Retinal pigment epithelial cell (primary cell): Measurements from ENCODE around the gene CPT1C.

Experiments
- DNase-seq: peaks from one replicate; pipeline ENCODE4 v3.0.0-alpha.2; 2010; ENCODE audit warnings: low read depth
- H3K4me3 ChIP-seq: 2 replicates; pipeline ENCODE4 v1.5.1; 2011; ENCODE audit warnings: mild to moderate bottlenecking, low read length, control low read depth, moderate library complexity
- TF ChIP-seq, protein P1 (sequence below): conservative IDR thresholded peaks from 2 replicates; pipeline ENCODE4 v1.5.1; 2011; ENCODE audit warnings: low read depth, low read length, control low read depth, inconsistent platforms

CPT1C gene

DNA sequence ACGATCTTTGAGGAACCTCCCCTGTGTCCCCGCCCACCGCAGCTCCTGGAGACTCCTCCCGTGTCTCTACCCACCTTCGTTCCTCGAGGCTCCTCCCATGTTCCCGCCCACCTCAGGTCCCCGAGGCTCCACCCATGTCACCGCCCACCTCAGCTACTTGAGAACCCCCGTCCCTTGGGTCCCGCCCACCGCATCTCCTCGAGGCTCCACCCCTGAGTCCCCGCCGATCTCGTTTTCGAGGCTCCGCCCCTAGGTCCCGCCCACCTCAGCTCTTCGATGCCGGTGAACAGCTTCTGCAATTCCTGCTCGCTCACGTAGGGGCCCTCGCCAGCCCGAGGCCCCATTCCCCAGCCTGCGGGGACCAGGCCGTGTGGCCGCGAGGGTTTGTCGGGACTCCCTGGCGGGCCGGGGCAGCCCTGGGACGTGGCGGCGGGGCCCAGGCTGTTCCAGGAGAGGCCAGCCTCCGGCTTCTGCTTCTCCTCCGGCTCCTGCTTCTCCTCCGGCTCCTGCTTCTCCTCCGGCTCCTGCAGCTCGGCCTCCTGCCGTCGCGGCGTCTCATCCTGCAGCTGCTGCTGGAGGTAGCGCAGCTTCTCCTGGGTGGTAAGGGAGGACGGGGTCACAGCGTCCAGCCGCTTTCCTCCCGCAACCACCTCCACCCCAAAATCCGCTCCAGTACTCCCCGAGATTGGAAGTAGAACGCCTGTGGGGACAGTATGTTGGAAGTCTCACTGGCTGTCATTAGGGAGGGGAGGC lies 55.5 kb downstream of the CPT1C start:
- no peak overlapping the region for H3K4me3 ChIP-seq
- TF ChIP-seq, protein P1, sequence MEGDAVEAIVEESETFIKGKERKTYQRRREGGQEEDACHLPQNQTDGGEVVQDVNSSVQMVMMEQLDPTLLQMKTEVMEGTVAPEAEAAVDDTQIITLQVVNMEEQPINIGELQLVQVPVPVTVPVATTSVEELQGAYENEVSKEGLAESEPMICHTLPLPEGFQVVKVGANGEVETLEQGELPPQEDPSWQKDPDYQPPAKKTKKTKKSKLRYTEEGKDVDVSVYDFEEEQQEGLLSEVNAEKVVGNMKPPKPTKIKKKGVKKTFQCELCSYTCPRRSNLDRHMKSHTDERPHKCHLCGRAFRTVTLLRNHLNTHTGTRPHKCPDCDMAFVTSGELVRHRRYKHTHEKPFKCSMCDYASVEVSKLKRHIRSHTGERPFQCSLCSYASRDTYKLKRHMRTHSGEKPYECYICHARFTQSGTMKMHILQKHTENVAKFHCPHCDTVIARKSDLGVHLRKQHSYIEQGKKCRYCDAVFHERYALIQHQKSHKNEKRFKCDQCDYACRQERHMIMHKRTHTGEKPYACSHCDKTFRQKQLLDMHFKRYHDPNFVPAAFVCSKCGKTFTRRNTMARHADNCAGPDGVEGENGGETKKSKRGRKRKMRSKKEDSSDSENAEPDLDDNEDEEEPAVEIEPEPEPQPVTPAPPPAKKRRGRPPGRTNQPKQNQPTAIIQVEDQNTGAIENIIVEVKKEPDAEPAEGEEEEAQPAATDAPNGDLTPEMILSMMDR: no peak
- DNase-seq: no peak

DNA sequence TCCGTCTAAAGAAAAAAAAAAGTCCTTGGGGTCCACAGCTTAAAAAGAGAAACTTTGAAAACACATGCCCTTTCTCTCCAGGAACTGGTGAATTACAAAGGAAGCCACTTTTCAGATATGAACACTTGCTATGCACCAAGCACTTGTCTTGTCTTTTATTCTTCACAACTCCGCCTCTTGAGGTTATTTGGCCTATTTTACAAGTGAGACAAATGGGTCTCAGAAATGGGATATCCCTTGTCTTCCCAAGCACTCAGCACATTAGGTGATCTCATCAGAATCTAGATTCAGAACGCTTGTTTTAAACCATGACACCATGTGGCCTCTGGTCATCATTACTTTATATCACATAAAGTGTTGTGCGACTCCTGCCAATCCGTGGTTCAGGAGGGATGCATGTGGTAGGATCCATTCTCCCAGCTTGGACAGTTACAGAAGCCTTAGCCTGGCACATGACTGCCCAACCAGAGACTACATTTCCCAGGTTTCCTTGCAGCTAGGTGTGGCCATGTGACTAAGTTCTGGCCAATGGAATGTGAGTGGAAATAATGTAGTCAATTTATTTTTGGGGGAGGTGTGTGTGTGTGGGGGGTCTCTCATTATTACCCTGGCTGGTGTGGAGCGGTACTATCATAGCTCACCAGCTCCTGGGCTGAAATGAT lies 58.3 kb downstream of the CPT1C start:
- DNase-seq: no peak
- TF ChIP-seq, protein P1: no peak
- no peak overlapping the region for H3K4me3 ChIP-seq

DNA sequence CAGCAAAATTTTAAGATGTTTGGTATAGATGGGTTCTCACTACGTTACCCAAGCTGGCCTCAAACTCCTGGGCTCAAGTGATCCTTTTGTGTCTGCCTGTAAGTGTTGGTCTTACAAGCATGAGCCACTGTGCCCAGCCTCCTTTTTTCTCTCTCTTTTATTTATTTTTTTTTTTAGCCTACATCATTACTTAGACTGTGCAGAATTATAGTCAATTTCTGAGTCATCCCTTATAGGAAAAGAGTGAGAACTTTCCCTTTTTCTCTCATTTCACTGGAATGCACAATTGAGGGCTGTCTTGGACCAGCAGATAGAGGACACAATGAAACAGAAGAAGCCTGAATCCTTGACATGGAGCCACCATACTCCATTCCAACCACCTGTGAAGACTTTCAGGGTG lies 58.9 kb downstream of the CPT1C start:
- no peak overlapping the region for H3K4me3 ChIP-seq
- TF ChIP-seq, protein P1: no peak
- DNase-seq: no peak

DNA sequence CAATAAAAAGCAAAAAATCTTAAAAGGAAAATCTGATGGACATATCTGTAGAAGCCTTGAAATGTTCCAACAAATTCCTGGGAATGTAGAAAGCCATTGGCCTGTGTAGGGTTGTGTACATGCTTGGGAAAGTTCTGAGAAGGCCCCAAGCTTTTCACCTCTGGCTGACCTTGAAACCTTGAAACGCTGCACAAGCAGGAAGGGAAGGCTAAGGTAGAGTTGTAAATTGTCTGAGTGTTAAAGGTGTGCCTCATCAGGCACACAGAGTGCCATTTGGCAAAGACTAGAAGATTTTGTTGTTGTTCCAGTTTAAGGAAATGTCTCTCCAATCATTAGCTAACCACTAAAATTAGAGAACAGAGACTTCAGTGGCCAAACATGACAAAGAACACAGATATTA lies 61.8 kb downstream of the CPT1C start:
- DNase-seq: no peak
- H3K4me3 ChIP-seq: no peak overlapping the region
- TF ChIP-seq, protein P1: no peak

DNA sequence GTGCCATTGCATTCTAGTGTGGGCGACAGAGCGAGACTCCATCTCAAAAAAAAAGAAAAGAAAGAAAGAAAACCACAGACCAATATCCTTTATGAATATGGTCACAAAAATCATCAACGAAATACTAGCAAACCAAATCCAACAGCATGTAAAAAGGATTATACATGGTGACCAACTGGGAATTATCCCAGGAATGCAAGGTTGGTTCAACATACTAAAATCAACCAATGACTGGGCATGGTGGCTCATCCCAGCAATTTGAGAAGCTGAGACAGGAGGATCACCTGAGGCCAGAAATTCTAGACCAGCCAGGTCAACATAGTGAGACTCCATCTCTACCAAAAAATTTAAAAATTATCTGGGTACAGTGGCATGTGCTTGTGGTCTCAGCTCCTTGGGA lies 65.0 kb downstream of the CPT1C start:
- DNase-seq: no peak
- no peak overlapping the region for H3K4me3 ChIP-seq
- TF ChIP-seq, protein P1: no peak

DNA sequence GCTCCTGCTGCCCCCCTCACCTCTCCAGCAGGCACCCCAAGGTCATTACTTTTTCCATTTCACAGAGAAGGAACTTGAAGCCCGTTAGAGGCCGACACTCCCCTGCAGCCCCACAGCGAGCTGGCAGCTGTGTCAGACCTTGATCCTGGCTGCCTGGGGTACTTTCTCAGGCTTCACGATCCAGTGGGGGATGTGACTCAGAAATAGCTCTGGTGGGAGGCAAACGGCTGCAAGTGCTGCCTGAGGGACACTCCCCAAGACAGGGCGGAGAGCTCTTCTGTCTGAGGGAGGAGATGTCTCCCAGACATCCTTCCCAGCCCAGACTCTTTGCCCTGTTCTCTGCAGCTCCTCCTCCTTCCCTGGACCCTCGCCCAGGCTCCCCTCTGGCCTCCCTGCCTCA lies 67.4 kb downstream of the CPT1C start:
- H3K4me3 ChIP-seq: no peak overlapping the region
- TF ChIP-seq, protein P1: no peak
- DNase-seq: no peak

DNA sequence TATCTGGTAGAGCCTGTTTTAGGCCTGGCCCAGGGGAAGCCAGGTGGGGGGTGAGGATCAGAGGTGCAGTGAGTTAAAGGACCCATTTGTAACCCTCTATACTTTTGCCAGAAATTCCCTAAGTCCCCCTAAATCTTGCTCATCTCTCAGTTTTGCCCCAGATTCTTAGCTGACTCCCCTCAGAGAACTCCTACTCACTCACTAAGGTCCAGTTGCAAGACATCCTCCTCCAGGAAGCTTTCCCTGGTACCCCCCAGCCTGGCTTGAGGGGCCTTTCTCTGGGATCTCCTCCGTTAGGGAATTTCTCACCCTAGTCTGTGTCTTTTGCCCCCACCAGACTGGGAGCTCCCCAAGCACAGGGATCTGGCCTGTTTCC lies 70.3 kb downstream of the CPT1C start:
- no peak overlapping the region for H3K4me3 ChIP-seq
- TF ChIP-seq, protein P1: no peak
- no peak for DNase-seq
